ENCODE results near the gene RABL3.

GRCh38 chr3:120649830-120650233 is 92.5 kb downstream of the RABL3 start:
- TF ChIP-seq TAF1 (IDR thresholded peaks at IDR 0.05; ENCODE audit: borderline replicate concordance, low read depth, low read length) (no peak), POLR2AphosphoS5 (IDR thresholded peaks at IDR 0.05; ENCODE audit: low read depth, low read length) (no peak)

All from GM12892 (cell line).